ENCODE measurements around the gene RNF17. TPM values are rescaled to one million over a fixed set of nuclear protein-coding genes. Genes with fewer than 3 reads are reported as not detected.

RNF17 gene
- total RNA-seq, 4 donors from 2014 or later: 0.21 to 2.0 TPM; not detected in 2

GRCh38 chr13:24865163-24865953, 101.4 kb downstream of the RNF17 start:
- H3K9me3 ChIP-seq: no peaks in the 10 kb centered on the region
- H3K36me3 ChIP-seq: no peaks in the 10 kb centered on the region
- no peaks in the 10 kb centered on the region for H3K4me1 ChIP-seq
- no peak for TF ChIP-seq CTCF (IDR thresholded peaks at IDR 0.05)
- TF ChIP-seq EP300 (IDR thresholded peaks at IDR 0.05): no peak
- TF ChIP-seq POLR2A (IDR thresholded peaks at IDR 0.05): no peak
- no peaks in the 10 kb centered on the region for H3K27me3 ChIP-seq
- 26% methylated on average over 5 of the region's 5 CpGs for WGBS, 2 donors
- no peak overlapping the region for H3K4me3 ChIP-seq
- no peak for DNase-seq (ENCODE audit: low spot score in 2 of 2)
- H3K27ac ChIP-seq: no peak overlapping the region

GRCh38 chr13:24866488-24866887, 102.5 kb downstream of the RNF17 start:
- TF ChIP-seq POLR2A (IDR thresholded peaks at IDR 0.05): no peak
- no peak for TF ChIP-seq CTCF (IDR thresholded peaks at IDR 0.05)
- TF ChIP-seq EP300 (IDR thresholded peaks at IDR 0.05): no peak
- no peaks in the 10 kb centered on the region for H3K9me3 ChIP-seq
- DNase-seq (ENCODE audit: low spot score in 2 of 2): no peak
- no peaks in the 10 kb centered on the region for H3K36me3 ChIP-seq
- no peak overlapping the region for H3K27ac ChIP-seq
- H3K27me3 ChIP-seq: no peaks in the 10 kb centered on the region
- no peak overlapping the region for H3K4me3 ChIP-seq
- H3K4me1 ChIP-seq: no peaks in the 10 kb centered on the region
- WGBS, 2 donors: 76 to 94% methylated on average over 2 of the region's 2 CpGs

- Histone ChIP-seq H3K4me3 (no peak overlapping the region), H3K36me3 (no peaks in the 10 kb centered on the region), H3K27ac (no peak overlapping the region), H3K4me1 (no peaks in the 10 kb centered on the region), H3K9me3 (no peaks in the 10 kb centered on the region), H3K27me3 (no peaks in the 10 kb centered on the region)
- 58 to 65% methylated on average over 4 of the region's 4 CpGs for WGBS, 2 donors
- no peak for DNase-seq (ENCODE audit: low spot score in 2 of 2)
- TF ChIP-seq EP300 (IDR thresholded peaks at IDR 0.05) (no peak), CTCF (IDR thresholded peaks at IDR 0.05) (no peak), POLR2A (IDR thresholded peaks at IDR 0.05) (no peak)
Observed at GRCh38 chr13:24868874-24869273, 104.9 kb downstream of the RNF17 start.

GRCh38 chr13:24870380-24870760, 106.4 kb downstream of the RNF17 start:
- DNase-seq (ENCODE audit: low spot score in 2 of 2): no peak
- TF ChIP-seq EP300 (IDR thresholded peaks at IDR 0.05) (no peak), POLR2A (IDR thresholded peaks at IDR 0.05) (no peak), CTCF (IDR thresholded peaks at IDR 0.05) (no peak)
- WGBS, 2 donors: 83 to 85% methylated on average over 6 of the region's 6 CpGs
- Histone ChIP-seq H3K9me3 (no peaks in the 10 kb centered on the region), H3K36me3 (no peaks in the 10 kb centered on the region), H3K27ac (no peak overlapping the region), H3K4me1 (no peaks in the 10 kb centered on the region), H3K27me3 (no peaks in the 10 kb centered on the region), H3K4me3 (no peak overlapping the region)

GRCh38 chr13:24875566-24875965, 111.6 kb downstream of the RNF17 start:
- DNase-seq (ENCODE audit: low spot score in 2 of 2): no peak

More at GRCh38 chr13:24875566-24875965, 111.6 kb downstream of the RNF17 start:
- H3K9me3 ChIP-seq: no peaks in the 10 kb centered on the region
- 47 to 54% methylated on average over 6 of the region's 6 CpGs for WGBS, 2 donors
- H3K27me3 ChIP-seq: no peaks in the 10 kb centered on the region
- no peak overlapping the region for H3K4me3 ChIP-seq
- H3K4me1 ChIP-seq: no peaks in the 10 kb centered on the region
- H3K27ac ChIP-seq: no peak overlapping the region
- TF ChIP-seq POLR2A (IDR thresholded peaks at IDR 0.05): no peak
- TF ChIP-seq CTCF (IDR thresholded peaks at IDR 0.05): no peak
- no peak for TF ChIP-seq EP300 (IDR thresholded peaks at IDR 0.05)
- no peaks in the 10 kb centered on the region for H3K36me3 ChIP-seq
